ENCODE results near the gene MCAM.

DNA sequence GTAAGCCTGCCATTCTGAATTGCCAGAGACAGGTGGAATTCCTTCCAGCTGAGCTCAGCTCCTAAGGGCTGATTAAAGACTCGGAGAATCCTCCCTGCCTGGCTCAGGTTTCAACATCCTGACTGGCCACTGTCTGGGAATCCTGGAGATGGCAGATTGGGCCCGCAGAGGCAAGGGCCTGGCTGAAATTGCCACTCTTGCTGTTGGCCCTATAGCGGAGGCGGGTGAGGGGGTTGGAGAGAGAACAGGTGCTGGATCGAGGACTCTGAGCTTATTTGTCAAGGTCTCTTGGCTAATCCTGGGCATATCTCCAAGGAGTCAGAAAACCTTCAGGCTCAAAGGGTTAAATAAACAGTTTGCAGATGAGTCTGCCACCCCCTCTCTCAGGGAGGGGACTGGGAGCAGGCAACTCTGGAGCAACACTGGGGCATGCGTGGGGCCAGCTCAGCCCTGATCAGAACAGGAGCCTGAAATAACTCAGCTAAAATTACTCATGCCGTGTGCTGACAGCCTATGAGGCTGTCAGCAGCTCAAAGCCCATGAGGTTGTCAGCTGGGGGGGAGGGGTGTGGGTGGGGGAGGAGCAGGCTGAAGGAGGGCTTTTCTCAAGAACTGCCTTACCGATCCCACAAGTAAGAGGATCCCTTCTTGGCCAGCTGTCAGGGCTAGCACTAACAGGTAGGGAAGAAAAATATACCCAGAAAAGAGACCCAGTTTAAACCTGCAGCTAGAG lies 44.3 kb upstream of the MCAM start:
- TF ChIP-seq POLR2A (IDR thresholded peaks at IDR 0.05), result no peak
- TF ChIP-seq, protein P1, sequence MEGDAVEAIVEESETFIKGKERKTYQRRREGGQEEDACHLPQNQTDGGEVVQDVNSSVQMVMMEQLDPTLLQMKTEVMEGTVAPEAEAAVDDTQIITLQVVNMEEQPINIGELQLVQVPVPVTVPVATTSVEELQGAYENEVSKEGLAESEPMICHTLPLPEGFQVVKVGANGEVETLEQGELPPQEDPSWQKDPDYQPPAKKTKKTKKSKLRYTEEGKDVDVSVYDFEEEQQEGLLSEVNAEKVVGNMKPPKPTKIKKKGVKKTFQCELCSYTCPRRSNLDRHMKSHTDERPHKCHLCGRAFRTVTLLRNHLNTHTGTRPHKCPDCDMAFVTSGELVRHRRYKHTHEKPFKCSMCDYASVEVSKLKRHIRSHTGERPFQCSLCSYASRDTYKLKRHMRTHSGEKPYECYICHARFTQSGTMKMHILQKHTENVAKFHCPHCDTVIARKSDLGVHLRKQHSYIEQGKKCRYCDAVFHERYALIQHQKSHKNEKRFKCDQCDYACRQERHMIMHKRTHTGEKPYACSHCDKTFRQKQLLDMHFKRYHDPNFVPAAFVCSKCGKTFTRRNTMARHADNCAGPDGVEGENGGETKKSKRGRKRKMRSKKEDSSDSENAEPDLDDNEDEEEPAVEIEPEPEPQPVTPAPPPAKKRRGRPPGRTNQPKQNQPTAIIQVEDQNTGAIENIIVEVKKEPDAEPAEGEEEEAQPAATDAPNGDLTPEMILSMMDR (IDR thresholded peaks at IDR 0.05), result no peak
